ENCODE measurements around the gene TEAD1.
A peak's percentile ranks its signal among the peaks of the same experiment; 100 is the strongest.

Gene TEAD1

GRCh38 chr11:12685229-12685628 lies 11.0 kb downstream of the TEAD1 start:
- no peak for TF ChIP-seq Cebpa-rat (IDR thresholded peaks at IDR 0.05)
- H3K27ac ChIP-seq = no peak overlapping the region
- H3K9me3 ChIP-seq (replicated peaks in 1 of 11) = peaks cover 0 to 12% (median 0%) of the 10 kb centered on the region in 11 experiments; a peak in 2 of 22 replicates
- H3K27me3 ChIP-seq = peaks cover 14 to 100% (median 62%) of the 10 kb centered on the region in 11 experiments
- no peak overlapping the region for H3K4me2 ChIP-seq
- H3K4me3 ChIP-seq = no peak overlapping the region
- peaks cover 0 to 6% (median 5%) of the 10 kb centered on the region in 10 experiments; a peak in 8 of 20 replicates for H3K4me1 ChIP-seq
- no peak overlapping the region for H3K9ac ChIP-seq
- no peaks in the 10 kb centered on the region for H3K36me3 ChIP-seq
- H4K20me1 ChIP-seq = peaks cover 0 to 78% (median 0%) of the 10 kb centered on the region in 11 experiments; a peak in 5 of 22 replicates

DNA sequence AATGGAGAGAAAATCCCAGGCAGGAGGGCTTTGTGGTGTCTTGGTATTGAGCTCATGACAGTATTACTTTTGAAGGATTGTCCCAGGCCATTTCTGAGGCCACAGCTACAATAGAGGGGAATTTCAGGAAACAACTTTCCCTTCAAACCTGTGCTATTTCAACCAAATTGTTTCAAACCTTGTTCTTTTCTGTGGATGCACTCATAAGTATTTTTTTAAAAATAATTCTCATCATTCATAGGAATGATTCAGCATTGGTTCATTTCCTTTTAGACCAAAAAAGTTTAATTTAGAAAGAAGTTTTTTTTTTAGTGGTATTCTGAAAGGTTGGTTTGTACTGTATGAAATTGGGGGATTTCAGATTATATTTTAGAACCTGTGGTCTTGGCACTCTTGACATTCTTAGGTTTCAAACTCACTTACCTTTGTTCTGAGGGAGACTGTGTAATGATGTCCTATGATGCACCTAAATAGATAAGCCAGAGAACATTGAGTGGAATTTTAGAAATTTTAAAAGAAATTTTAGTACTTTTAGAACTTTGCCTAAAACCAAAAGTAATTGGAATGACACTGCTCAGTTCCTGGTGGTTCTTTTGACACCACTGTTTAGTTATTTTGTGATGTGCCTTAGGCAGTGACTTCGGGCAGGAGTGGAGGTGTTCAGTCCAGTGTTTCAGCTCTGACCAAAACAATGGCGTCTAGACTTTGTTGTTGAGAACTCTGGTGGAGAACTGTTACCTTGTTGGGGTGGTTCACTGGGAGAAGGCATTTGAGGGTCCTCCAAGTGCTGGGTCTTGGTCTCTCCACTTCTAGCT lies 12.2 kb downstream of the TEAD1 start:
- Histone ChIP-seq H3K9ac (no peak overlapping the region), H3K27ac (no peak overlapping the region), H3K4me3 (no peak overlapping the region), H3K36me3 (no peaks in the 10 kb centered on the region), H4K20me1 (peaks cover 0 to 76% (median 0%) of the 10 kb centered on the region in 11 experiments; a peak in 4 of 22 replicates), H3K27me3 (peaks cover 2 to 100% (median 61%) of the 10 kb centered on the region in 11 experiments; a peak in 20 of 22 replicates), H3K4me2 (no peak overlapping the region), H3K9me3 (replicated peaks in 1 of 11) (peaks cover 0 to 12% (median 0%) of the 10 kb centered on the region in 11 experiments; a peak in 2 of 22 replicates), H3K4me1 (no peaks in the 10 kb centered on the region; a peak in 1 of 20 replicates)
- TF ChIP-seq Cebpa-rat (IDR thresholded peaks at IDR 0.05) = no peak

GRCh38 chr11:12687216-12687623 lies 13.0 kb downstream of the TEAD1 start:
- H3K4me3 ChIP-seq = no peak overlapping the region
- H3K4me1 ChIP-seq = no peaks in the 10 kb centered on the region; a peak in 1 of 20 replicates
- no peak overlapping the region for H3K4me2 ChIP-seq
- peaks cover 0 to 75% (median 0%) of the 10 kb centered on the region in 11 experiments; a peak in 5 of 22 replicates for H4K20me1 ChIP-seq
- TF ChIP-seq Cebpa-rat (IDR thresholded peaks at IDR 0.05) = no peak
- no peak overlapping the region for H3K9ac ChIP-seq
- no peaks in the 10 kb centered on the region for H3K36me3 ChIP-seq
- no peak overlapping the region for H3K27ac ChIP-seq
- peaks cover 0 to 12% (median 0%) of the 10 kb centered on the region in 11 experiments; a peak in 2 of 22 replicates for H3K9me3 ChIP-seq (replicated peaks in 1 of 11)
- H3K27me3 ChIP-seq = peaks cover 0 to 100% (median 61%) of the 10 kb centered on the region in 11 experiments; a peak in 15 of 22 replicates

DNA sequence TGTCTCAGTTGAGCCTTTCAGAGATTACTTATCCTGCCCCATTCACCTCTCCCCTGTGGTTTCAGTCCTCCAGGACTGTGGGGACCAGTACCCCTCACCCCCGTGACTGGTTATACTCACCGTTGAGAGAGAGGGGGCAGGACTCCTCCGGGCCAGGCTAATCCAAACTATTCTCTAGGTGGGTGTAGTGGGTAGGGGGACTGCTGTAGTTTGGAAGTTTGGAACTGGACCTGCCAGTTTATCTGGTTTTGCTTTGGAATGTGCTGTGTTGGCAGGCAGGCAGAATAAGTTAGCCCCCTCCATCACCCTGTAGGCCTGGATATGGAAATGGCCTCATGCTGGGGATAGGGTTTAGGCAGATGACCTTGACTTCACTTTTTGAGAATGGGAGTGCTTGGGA lies 13.5 kb downstream of the TEAD1 start:
- peaks cover 0 to 4% (median 0%) of the 10 kb centered on the region in 10 experiments; a peak in 3 of 20 replicates for H3K4me1 ChIP-seq
- peaks cover 0 to 12% (median 0%) of the 10 kb centered on the region in 11 experiments; a peak in 2 of 22 replicates for H3K9me3 ChIP-seq (replicated peaks in 1 of 11)
- H3K27ac ChIP-seq = no peak overlapping the region
- peaks cover 3 to 100% (median 61%) of the 10 kb centered on the region in 11 experiments; a peak in 18 of 22 replicates for H3K27me3 ChIP-seq
- no peak overlapping the region for H3K9ac ChIP-seq
- H4K20me1 ChIP-seq = peaks cover 0 to 75% (median 0%) of the 10 kb centered on the region in 11 experiments; a peak in 11 of 22 replicates
- no peak overlapping the region for H3K4me2 ChIP-seq
- H3K4me3 ChIP-seq = no peak overlapping the region
- no peak for TF ChIP-seq Cebpa-rat (IDR thresholded peaks at IDR 0.05)
- H3K36me3 ChIP-seq = no peaks in the 10 kb centered on the region

DNA sequence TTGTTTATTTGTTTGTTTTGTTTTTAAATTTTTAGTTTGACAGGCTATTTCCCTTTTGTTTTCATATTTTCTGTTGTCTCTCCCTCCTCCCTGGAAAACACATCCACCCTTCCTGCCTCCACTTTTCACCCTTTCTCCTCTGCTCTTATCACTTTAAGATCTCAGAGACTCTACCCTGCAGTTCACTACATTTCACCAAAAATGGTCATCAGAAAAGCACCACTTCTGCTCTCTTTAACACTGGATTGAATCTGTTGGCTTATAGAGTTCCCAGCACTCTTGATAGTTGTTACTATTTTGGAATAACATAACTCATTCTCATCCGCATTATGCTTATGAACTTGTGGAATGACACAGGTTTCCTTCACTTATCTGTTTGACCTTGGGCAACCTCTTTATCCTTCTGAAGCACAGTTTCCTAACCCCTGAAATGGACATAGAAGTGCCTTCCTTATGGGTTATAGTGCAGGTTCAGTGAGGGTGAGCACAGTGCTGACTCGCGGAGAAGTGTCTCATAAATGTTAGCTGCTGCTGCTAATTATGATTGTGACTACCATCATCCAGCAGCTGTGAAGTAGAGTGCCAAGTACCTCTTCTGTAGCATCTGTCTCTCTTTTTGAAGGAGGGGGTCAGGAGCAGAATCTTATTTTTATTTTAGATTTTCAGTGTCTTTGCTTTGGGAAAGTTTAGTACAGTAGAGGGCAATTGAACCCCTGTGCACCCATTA lies 15.0 kb downstream of the TEAD1 start:
- TF ChIP-seq Cebpa-rat (IDR thresholded peaks at IDR 0.05) = no peak
- no peak overlapping the region for H3K4me2 ChIP-seq
- H3K36me3 ChIP-seq = no peaks in the 10 kb centered on the region
- no peak overlapping the region for H3K9ac ChIP-seq
- H3K27ac ChIP-seq = no peak overlapping the region
- H3K9me3 ChIP-seq (replicated peaks in 1 of 11) = peaks cover 0 to 12% (median 0%) of the 10 kb centered on the region in 11 experiments; a peak in 2 of 22 replicates
- H4K20me1 ChIP-seq = peaks cover 0 to 79% (median 3%) of the 10 kb centered on the region in 11 experiments; a peak in 13 of 22 replicates
- H3K4me3 ChIP-seq = no peak overlapping the region
- H3K27me3 ChIP-seq = peaks cover 10 to 97% (median 61%) of the 10 kb centered on the region in 11 experiments; a peak in 18 of 22 replicates
- peaks cover 9 to 18% (median 13%) of the 10 kb centered on the region in 10 experiments for H3K4me1 ChIP-seq

DNA sequence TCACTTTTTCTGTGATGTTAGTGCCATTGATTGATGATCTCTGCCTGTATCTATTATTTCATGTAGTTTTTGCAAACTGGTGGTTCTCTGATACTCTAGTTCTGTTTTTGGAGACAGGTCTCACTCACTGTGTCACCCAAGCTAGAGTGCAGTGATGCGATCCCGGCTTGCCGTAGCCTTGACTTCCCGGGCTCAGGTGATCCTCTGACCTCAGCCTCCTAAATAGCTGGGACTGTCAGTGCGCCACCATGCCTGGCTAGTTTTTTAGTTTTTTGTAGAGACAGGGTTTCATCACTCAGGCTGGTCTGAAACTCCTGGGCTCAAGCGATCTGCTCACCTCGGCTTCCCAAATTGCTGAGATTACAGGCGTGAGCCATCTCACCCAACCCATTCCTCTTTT lies 16.4 kb downstream of the TEAD1 start:
- TF ChIP-seq Cebpa-rat (IDR thresholded peaks at IDR 0.05) = no peak
- Histone ChIP-seq H4K20me1 (peaks cover 0 to 85% (median 5%) of the 10 kb centered on the region in 11 experiments; a peak in 13 of 22 replicates), H3K36me3 (no peaks in the 10 kb centered on the region), H3K4me1 (peaks cover 16 to 23% (median 21%) of the 10 kb centered on the region in 10 experiments), H3K9me3 (replicated peaks in 1 of 11) (peaks cover 0 to 12% (median 0%) of the 10 kb centered on the region in 11 experiments; a peak in 2 of 22 replicates), H3K4me2 (no peak overlapping the region), H3K27ac (no peak overlapping the region), H3K9ac (no peak overlapping the region), H3K4me3 (no peak overlapping the region), H3K27me3 (peaks cover 16 to 97% (median 75%) of the 10 kb centered on the region in 11 experiments; a peak in 19 of 22 replicates)

- no peak overlapping the region for H3K27ac ChIP-seq
- H3K36me3 ChIP-seq = no peaks in the 10 kb centered on the region
- no peak overlapping the region for H3K4me2 ChIP-seq
- H3K9me3 ChIP-seq (replicated peaks in 1 of 11) = peaks cover 0 to 12% (median 0%) of the 10 kb centered on the region in 11 experiments; a peak in 2 of 22 replicates
- no peak for TF ChIP-seq Cebpa-rat (IDR thresholded peaks at IDR 0.05)
- no peak overlapping the region for H3K9ac ChIP-seq
- H3K4me1 ChIP-seq = peaks cover 20 to 30% (median 24%) of the 10 kb centered on the region in 10 experiments
- H3K4me3 ChIP-seq = no peak overlapping the region
- peaks cover 16 to 97% (median 79%) of the 10 kb centered on the region in 11 experiments; a peak in 19 of 22 replicates for H3K27me3 ChIP-seq
- H4K20me1 ChIP-seq = peaks cover 0 to 87% (median 5%) of the 10 kb centered on the region in 11 experiments; a peak in 13 of 22 replicates
Observed at GRCh38 chr11:12691473-12691872, 17.3 kb downstream of the TEAD1 start.

GRCh38 chr11:12692229-12693075 lies 18.2 kb downstream of the TEAD1 start:
- H4K20me1 ChIP-seq = peaks cover 0 to 89% (median 5%) of the 10 kb centered on the region in 11 experiments; a peak in 13 of 22 replicates
- no peaks in the 10 kb centered on the region for H3K36me3 ChIP-seq
- no peak overlapping the region for H3K27ac ChIP-seq
- H3K9me3 ChIP-seq (replicated peaks in 1 of 11) = 0 out of 22 replicates have a peak, but pooled peaks cover 0 to 4% (median 0%) of the 10 kb centered on the region in 11 experiments
- peaks cover 22 to 40% (median 32%) of the 10 kb centered on the region in 10 experiments for H3K4me1 ChIP-seq
- no peak overlapping the region for H3K9ac ChIP-seq
- H3K4me3 ChIP-seq = no peak overlapping the region
- peaks cover 16 to 97% (median 75%) of the 10 kb centered on the region in 11 experiments; a peak in 19 of 22 replicates for H3K27me3 ChIP-seq
- TF ChIP-seq Cebpa-rat (IDR thresholded peaks at IDR 0.05) = no peak
- peak overlapping the region in 1 of 11 experiments; percentile 57; a peak in 2 of 22 replicates for H3K4me2 ChIP-seq
